GM18502 (cell line): ENCODE results near the gene ACTC1.

Experiments
- ATAC-seq: cut with Tn5 transposase; IDR thresholded peaks from one replicate; pipeline ENCODE4 v1.9.1; 2021; ENCODE audit warnings: mild to moderate bottlenecking; ENCODE audit not compliant: unreplicated experiment, poor library complexity

ACTC1 gene

GRCh38 chr15:34768530-34768929, 26.8 kb downstream of the ACTC1 start:
- ATAC-seq: no peak

GRCh38 chr15:34765741-34766140, 29.6 kb downstream of the ACTC1 start:
- no peak for ATAC-seq

GRCh38 chr15:34760909-34761308, 34.4 kb downstream of the ACTC1 start:
- ATAC-seq: no peak

DNA sequence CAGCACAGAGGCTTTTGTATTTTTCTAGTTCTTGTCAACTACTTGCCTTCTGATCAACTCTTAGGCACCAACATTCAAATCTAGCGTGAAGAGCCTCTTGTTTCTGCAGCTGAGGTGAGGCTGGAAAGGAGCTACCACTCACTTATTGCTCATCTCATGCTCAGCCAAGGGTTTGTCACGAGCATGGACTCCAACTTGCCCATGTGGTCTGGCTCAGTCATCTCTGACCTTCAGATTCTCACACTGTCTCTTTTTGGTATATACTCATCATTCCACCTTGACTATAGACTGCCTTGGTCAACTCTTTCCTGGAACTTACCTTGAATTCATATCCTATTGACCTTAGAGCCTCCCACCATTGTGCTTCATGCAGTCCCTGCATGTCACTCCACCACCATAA, 35.4 kb downstream of the ACTC1 start:
- ATAC-seq: no peak

- no peak for ATAC-seq
Observed at GRCh38 chr15:34759347-34759746, 36.0 kb downstream of the ACTC1 start.

GRCh38 chr15:34757262-34757661, 38.1 kb downstream of the ACTC1 start:
- ATAC-seq: no peak

DNA sequence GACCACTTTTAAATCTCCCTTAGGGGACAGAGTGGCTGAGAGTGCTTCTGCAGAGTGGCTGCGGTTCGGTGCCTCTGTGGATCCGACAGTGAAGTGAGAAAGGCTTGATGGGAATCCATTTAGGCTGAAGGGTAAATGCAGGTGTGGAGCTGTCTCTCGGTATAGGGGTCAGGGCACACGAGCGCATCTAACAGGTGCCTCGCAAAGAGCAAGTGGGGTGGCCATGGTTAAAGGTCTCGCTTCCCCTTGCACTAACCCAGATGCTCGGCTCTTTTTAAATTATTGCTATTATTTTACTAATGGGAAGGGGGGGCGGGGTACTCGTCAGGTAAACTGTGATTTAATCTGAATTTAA, 40.0 kb downstream of the ACTC1 start:
- ATAC-seq: no peak

DNA sequence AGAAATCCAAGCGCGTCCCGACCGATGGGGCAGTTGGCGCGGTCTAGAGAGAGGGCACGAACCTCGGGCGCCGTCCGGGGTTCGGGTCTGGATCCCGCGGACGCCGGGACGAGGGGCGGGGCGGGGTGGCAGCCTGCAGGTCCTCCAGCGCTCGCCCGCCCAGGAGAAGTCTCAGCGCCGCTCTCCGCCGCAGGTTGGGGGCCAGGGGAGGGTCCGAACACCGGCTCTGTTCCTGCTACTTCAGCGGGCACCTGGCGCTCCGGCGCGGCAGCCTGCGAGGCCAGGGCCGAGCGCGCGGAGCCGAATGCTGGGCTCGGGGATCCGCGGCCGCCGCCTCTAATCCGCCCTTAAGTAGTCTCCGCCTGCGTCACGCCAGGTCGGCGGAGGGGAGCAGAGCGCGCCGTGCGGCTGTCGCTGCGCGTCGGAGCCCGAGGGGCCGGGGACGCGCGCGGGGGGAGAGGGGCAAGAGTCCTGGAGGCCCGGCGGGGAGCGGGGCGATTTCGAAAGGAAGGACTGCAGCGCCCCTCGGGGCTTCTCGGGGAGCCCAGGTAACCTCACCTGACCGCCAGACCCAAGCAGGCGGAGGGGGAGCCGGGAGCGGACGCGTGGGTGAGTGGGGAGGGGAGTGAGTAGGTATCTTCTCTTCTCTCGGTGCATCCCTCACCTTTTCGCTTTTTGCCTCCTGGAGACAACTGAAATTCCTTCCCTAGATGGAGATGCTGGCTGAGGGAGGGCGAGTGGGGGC, 40.5 kb downstream of the ACTC1 start, which contains the start of gene GJD2:
TSS of gene GJD2 (minus strand) at position 325 of the 745 bp plus-strand sequence. CDS start 510 bp downstream, outside the sequence.
- ATAC-seq: no peak

DNA sequence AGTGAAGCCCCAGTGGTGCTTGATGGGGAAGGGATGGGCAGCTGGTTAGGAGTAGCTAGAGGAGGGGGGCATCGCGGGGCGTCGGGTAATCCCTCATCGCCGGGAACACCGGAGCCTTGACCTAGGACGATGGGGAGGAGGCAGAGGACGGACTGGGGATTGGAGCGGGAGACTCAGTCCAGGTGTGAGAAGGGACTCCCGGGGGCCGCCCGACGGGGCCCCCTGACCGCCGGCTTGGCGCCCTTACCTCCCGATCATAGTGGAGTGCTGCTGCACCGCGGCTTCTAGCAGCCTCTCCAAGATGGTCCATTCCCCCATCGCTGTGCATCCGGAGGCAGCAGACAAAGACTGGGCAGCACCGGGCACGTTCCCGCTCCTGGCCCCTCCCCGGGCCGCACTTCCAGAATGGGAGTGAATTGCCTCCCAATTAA, 41.2 kb downstream of the ACTC1 start:
- no peak for ATAC-seq

DNA sequence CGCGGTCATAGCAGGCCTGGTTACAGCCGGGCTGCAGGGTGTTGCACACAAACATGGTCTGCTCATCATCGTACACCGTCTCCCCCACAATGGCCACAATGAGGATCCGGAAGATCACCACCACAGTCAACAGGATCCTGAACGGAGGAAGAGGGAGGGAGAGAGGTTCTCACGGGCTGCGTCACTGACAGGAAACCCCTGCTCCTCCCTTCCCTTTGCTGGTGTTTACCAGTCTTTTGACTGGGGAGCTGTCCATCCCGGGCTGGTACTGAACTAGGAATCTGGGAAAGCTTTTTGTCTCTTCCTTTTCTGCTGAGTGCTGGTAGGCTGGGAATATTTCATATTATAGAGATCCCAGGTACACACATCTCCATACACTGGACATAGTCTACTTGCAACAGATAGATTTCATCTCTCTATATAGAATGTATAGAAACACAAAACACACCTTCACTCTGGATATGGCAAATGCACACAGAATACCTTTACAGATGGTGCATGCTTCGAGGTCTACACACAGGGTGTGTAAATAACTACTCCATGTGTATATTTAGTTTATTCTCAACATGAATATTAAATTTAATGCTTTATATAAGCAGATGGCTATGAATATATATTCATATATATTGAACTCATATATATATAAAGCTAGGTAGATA, 42.0 kb downstream of the ACTC1 start:
- ATAC-seq: no peak

GRCh38 chr15:34749691-34750090, 45.7 kb downstream of the ACTC1 start:
- ATAC-seq: no peak
